HG03064 (cell line): ENCODE results near the gene POP4.
"Not testable (repeated sequence)": the region's sequence is repeated elsewhere in the genome, so short reads cannot be mapped to it uniquely, and the experiment has no call there.

Experiments used
- ATAC-seq: cut with Tn5 transposase; IDR thresholded peaks from one replicate; pipeline ENCODE4 v1.9.1; 2021; ENCODE audit warnings: low read depth; ENCODE audit not compliant: unreplicated experiment

The POP4 gene

DNA sequence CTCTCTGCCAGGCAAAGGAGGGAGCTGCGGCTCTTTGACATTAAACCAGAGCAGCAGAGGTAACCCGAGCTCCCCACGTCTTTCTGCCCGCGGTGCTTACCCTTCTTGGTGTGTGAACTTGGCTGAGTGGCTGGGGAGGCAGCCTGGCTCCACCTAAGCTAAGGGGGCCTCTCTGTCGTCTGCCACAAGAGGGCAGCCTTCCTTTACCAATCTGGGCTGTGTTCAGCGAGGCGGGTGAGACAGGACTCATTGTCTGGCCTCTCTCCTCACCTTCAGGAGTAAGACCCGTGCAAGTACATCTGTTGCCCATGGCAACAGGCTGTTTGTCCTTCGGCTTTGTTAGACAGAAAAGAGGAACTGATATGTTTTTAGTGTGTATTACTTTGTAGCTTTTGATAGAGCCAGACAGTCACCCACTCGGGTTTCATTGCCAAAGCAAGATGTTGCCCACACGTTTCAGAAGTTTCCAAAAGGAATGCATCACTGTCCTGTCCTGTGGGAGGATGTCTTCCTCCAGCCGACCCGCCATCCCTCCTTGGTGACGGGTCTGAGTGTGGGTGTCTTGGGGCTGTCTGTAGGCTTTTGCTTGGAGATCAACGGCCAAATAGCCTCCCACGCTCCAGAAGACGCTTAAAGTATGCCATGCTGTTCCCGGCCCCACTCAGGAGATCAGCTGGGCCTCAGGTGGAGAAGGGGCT, 4.6 kb downstream of the POP4 start:
- ATAC-seq: peak; percentile 60

DNA sequence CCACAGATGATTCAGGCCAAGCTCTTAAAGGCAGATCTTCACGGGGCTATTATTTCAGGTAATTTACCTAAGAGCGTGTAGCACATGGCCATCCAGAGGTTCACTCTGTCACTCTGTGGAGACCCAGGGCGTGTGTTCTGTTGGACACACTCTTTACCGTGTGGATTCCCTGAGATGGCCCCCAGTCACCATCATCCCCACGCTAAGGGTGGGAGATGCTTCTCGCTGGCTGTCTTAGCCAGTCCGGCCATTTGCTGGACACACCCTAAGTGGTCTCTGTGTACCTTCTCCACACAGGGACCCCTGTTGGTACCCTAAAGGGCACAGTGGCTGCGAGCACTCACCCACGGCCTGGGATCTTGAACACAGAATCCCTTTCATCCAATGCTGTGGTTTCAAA, 6.0 kb downstream of the POP4 start:
- no peak for ATAC-seq

GRCh38 chr19:29612801-29613595, 6.9 kb downstream of the POP4 start:
- ATAC-seq: no peak

- ATAC-seq: no peak
Measured at GRCh38 chr19:29614046-29614445, 8.0 kb downstream of the POP4 start.

DNA sequence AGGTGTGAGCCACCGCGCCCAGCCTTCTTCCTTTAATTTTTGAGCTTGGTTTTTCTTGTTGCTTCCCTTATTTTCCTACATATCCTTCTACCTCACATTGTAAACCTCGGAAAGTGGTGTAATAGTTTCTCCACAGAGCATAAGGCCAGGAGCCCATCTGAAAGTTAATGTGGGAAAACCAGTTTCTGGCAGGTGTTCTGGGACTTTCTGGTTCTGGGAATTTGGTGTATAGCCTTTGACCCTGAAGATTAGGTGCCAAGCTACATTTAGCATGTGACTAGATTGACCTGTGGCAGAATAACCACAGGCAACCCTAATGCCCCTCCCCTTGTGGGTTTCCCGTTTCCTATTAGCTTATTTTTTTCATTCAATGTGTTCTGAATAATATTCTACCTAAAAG, 8.7 kb downstream of the POP4 start:
- ATAC-seq: no peak

GRCh38 chr19:29615891-29616425, 9.9 kb downstream of the POP4 start:
- no peak for ATAC-seq

- ATAC-seq: no peak
Measured at GRCh38 chr19:29616541-29616940, 10.5 kb downstream of the POP4 start.

- ATAC-seq: no peak
Measured at GRCh38 chr19:29617366-29618266, 11.5 kb downstream of the POP4 start.

DNA sequence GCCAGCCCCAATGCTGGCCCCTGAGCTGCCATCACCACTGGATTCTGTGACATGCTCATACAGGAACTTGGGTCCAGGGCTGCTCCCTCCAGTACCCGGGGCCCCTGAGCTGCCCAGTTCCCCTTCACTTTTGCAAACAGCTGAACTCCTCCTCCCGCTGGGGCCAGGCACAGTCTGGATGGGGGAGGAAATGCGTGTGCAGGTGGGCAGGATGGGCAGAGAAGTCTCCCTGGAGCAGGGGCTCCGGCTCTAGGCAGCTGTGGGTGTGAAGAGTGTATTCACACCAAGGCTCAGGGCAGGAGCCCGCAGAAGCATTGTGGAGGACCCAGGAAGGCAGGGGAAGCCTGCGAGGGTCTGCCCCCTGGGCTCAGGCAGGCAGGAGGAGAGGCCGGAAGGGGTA, 12.4 kb downstream of the POP4 start:
- no peak for ATAC-seq

GRCh38 chr19:29618871-29619270, 12.8 kb downstream of the POP4 start:
- no peak for ATAC-seq

DNA sequence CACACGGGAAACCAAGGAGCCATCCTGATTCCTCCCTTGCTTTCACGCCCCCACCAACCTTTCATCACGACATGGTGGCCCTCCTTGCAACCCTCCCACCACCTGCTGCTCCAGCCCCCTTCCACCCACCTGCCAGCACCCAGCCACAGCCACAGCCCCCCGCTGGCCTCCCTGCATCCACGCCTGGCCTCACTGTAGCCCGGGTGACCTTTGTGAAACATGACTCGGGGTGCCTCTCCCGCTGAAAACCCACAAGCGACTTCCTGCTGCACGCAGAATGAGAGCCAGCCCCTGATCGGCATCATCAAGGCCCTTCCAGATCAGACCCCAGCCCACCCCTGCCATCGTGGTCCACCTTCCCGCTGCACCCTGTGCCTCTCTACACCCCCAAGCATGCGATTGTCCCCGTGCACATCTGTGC, 14.9 kb downstream of the POP4 start:
- no peak for ATAC-seq

DNA sequence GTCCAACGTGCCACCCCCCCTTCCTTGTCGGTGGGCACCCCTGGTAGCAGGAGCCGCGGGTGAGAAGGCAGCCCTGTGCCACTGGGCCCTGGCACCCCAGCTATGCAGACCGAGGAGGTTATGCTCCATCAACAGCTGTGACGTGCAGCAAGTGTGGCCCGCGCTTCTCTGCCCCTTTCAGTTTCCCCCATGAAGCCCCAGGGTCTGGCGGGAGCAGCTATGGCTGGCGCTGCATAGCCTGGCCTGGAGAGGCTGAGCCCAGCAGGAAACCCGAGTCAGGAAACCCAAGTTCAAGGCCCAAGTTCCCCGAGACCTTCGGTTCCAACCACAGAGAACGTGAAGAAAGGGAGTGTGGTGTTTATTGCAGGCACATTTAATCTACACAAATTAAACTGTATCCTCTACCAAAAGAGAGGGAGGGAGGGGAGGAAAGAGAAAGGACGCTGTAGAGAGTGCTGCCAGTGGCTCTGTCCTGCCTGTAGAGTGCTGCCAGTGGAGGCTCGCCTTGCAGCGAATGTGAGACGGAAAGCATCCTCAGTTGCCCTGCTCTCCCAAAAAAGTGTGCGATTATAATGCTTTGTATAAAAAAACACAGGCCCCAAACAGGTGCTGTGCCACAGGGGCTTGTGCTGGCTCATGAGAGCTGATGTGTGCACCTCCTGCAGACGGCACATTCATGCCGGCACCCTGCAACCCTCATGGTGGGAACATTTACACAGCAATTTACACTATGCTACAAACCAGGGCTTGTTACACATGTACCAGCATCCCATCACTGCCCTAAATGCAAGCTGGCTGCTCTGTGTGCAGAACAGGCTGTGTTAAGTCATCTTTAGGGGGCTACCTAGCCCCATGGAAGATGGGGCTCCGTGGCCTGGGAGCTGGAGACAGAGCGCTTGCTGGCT, 16.3 kb downstream of the POP4 start:
- ATAC-seq: no peak

GRCh38 chr19:29623726-29624488, 17.8 kb downstream of the POP4 start:
- ATAC-seq: no peak

GRCh38 chr19:29624489-29625185, 18.6 kb downstream of the POP4 start:
- ATAC-seq: no peak

- no peak for ATAC-seq
Measured at GRCh38 chr19:29625186-29625651, 19.1 kb downstream of the POP4 start.

DNA sequence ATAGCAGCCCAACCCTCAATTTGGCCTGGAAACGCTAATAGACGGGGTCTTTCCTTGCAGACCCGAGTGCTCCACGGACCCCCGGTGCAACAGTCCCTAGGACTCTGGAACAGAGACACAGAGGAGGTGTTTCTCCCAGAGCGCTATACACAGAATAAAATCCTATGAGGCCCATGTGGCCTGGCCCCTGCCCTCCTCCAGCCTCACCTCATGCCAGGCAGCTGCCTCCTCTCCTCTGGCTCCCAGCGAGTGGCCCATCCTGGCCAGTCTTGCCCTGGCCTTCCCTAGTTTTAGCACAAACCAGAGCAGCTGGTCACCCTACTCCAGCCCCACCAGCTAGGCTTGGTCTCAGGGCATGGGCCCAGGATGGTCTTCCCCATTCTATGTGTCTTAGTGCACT, 20.3 kb downstream of the POP4 start:
- ATAC-seq: no peak

GRCh38 chr19:29626832-29627231, 20.7 kb downstream of the POP4 start:
- ATAC-seq: not testable (repeated sequence)

DNA sequence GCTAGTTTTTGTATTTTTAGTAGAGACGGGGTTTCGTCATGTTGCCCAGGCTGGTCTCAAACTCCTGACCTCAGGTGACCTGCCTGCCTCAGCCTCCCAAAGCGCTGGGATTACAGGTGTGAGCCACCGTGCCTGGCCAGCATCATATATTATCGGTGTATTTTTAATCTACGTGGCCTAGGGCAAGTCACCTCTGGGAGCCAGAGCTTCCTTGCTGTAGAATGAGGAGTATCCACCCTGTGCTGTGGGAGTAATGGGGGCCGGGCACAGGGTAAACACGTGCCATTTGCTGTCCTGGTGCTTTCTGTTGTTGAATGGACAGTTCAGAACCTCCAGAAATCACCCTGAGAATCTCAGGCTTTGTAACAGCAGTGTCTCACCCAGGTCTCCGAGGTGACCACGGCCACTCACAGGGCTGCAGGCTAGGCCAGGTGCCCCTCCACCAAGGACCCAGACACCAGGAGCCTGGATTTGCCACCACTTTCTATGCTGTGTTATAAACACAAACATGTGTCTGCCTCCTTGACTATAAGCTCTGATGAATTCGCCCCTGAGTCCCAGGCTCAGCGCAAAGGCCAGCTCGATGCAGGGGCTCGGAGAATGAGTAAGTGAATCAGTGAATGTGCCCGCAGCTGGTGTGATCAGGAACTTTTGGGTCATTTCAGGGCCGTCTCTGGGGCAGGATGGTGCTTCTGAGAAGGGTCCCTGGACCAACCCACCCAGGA, 22.7 kb downstream of the POP4 start:
- no peak for ATAC-seq
